Lower leg skin (tissue), 3 donors: ENCODE data around the gene KDSR.

Experiments
- POLR2A ChIP-seq, 2 donors: fragments of 450-650 bp; IDR thresholded peaks; one replicate each; pipeline ENCODE4 v1.6.1; 2016 to 2017; ENCODE audit warnings: antibody characterized with exemption in 2 of 2, mild to moderate bottlenecking in 1 of 2, moderate library complexity in 1 of 2
- TF ChIP-seq, protein P1 (sequence below), 3 donors: fragments of 450-650 bp; IDR thresholded peaks; one replicate each; pipeline ENCODE4 v1.5.1; 2016; ENCODE audit warnings: antibody characterized with exemption in 3 of 3, mild to moderate bottlenecking in 3 of 3, moderate library complexity in 2 of 3

DNA sequence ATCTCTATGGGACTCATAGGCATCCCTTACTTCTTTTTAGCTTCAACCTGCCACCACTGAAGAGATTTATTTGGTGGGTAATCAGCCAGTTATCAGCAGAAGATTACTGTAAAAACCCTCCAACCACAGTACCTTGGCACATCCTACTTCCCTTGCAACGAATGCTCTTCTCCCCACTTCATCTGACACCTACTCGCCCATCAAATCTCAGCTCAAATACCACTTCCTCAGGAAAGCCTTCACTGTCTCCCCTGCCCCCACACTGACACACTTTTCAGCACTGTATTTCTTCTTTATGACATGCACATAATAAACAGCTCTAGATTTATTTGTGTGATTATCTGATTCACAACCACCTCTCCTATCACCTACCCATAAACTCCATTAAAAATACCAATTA lies 3.1 kb downstream of the KDSR start:
- TF ChIP-seq POLR2A (IDR thresholded peaks at IDR 0.05), result no peak
- TF ChIP-seq, protein P1, sequence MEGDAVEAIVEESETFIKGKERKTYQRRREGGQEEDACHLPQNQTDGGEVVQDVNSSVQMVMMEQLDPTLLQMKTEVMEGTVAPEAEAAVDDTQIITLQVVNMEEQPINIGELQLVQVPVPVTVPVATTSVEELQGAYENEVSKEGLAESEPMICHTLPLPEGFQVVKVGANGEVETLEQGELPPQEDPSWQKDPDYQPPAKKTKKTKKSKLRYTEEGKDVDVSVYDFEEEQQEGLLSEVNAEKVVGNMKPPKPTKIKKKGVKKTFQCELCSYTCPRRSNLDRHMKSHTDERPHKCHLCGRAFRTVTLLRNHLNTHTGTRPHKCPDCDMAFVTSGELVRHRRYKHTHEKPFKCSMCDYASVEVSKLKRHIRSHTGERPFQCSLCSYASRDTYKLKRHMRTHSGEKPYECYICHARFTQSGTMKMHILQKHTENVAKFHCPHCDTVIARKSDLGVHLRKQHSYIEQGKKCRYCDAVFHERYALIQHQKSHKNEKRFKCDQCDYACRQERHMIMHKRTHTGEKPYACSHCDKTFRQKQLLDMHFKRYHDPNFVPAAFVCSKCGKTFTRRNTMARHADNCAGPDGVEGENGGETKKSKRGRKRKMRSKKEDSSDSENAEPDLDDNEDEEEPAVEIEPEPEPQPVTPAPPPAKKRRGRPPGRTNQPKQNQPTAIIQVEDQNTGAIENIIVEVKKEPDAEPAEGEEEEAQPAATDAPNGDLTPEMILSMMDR (IDR thresholded peaks at IDR 0.05), result no peak
